Activated T-helper 17 cell treated with anti-CD3 and anti-CD28 coated beads, Interleukin-2, amount 50 U/mL, for 72 hours (primary cell): ENCODE measurements around the gene PLXNB3. TPM values are rescaled to one million over a fixed set of nuclear protein-coding genes. Genes with fewer than 3 reads are reported as not detected.
"Not testable (repeated sequence)": the region's sequence is repeated elsewhere in the genome, so short reads cannot be mapped to it uniquely, and the experiment has no call there.

Experiments used
- ATAC-seq: fragments of 150-1000 bp; cut with Tn5 transposase; replicated peaks from 2 replicates; pipeline ENCODE4 v1.10.0; 2021; ENCODE audit warnings: mild to moderate bottlenecking, moderate library complexity
- H3K27ac Mint-ChIP-seq: one replicate; pipeline ENCODE4 v1.8.0; 2022; ENCODE audit warnings: mixed read lengths
- H3K27me3 Mint-ChIP-seq: one replicate; pipeline ENCODE4 v1.8.0; 2022; ENCODE audit warnings: mixed read lengths
- H3K36me3 Mint-ChIP-seq: one replicate; pipeline ENCODE4 v1.8.0; 2022; ENCODE audit warnings: low read depth, mild to moderate bottlenecking, mixed read lengths
- H3K4me1 Mint-ChIP-seq: one replicate; pipeline ENCODE4 v1.8.0; 2022; ENCODE audit warnings: mixed read lengths
- H3K4me3 Mint-ChIP-seq: one replicate; pipeline ENCODE4 v1.8.0; 2022; ENCODE audit warnings: mild to moderate bottlenecking, mixed read lengths
- H3K9me3 Mint-ChIP-seq: one replicate; pipeline ENCODE4 v1.8.0; 2022; ENCODE audit warnings: mixed read lengths
- total RNA-seq, 2 donors: library from RNA; stranded (reverse); gene quantifications; one replicate each; pipeline ENCODE4 v1.2.3, GENCODE V29; 2022

The PLXNB3 gene
- total RNA-seq, 2 donors from 2014 or later, result 0.45 to 7.9 TPM

GRCh38 chrX:153739754-153740486 lies 24.1 kb upstream of the PLXNB3 start:
- peak; percentile 87 for ATAC-seq
- H3K4me1 Mint-ChIP-seq, result peaks cover 8% of the 10 kb centered on the region
- H3K36me3 Mint-ChIP-seq, result no peaks in the 10 kb centered on the region
- H3K27me3 Mint-ChIP-seq, result no peaks in the 10 kb centered on the region
- H3K4me3 Mint-ChIP-seq, result peak overlapping the region; percentile 84
- no peaks in the 10 kb centered on the region for H3K9me3 Mint-ChIP-seq
- H3K27ac Mint-ChIP-seq, result peak overlapping the region; percentile 79

- Mint-ChIP-seq H3K27me3 (no peaks in the 10 kb centered on the region), H3K9me3 (no peaks in the 10 kb centered on the region), H3K27ac (peak overlapping the region; percentile 79), H3K4me1 (peaks cover under 1% of the 10 kb centered on the region), H3K4me3 (peak overlapping the region; percentile 84), H3K36me3 (no peaks in the 10 kb centered on the region)
- ATAC-seq, result peak; percentile 44
Observed at GRCh38 chrX:153740631-153741222, 23.3 kb upstream of the PLXNB3 start.

- Mint-ChIP-seq H3K27me3 (no peaks in the 10 kb centered on the region), H3K27ac (peak overlapping the region; percentile 72), H3K4me3 (peak overlapping the region; percentile 84), H3K4me1 (peaks cover 4% of the 10 kb centered on the region), H3K9me3 (no peaks in the 10 kb centered on the region), H3K36me3 (no peaks in the 10 kb centered on the region)
- no peak for ATAC-seq
Observed at GRCh38 chrX:153741446-153741845, 22.6 kb upstream of the PLXNB3 start.

GRCh38 chrX:153742111-153742510 lies 21.9 kb upstream of the PLXNB3 start:
- not testable (repeated sequence) for ATAC-seq, H3K4me1 Mint-ChIP-seq, H3K27ac Mint-ChIP-seq, H3K9me3 Mint-ChIP-seq, H3K36me3 Mint-ChIP-seq, H3K27me3 Mint-ChIP-seq
- peak overlapping the region; percentile 84 for H3K4me3 Mint-ChIP-seq

GRCh38 chrX:153742796-153743467 lies 21.1 kb upstream of the PLXNB3 start:
- not testable (repeated sequence) for H3K9me3 Mint-ChIP-seq, ATAC-seq, H3K27ac Mint-ChIP-seq, H3K27me3 Mint-ChIP-seq, H3K36me3 Mint-ChIP-seq, H3K4me1 Mint-ChIP-seq, H3K4me3 Mint-ChIP-seq

- not testable (repeated sequence) for H3K27ac Mint-ChIP-seq, H3K27me3 Mint-ChIP-seq, H3K4me1 Mint-ChIP-seq, H3K36me3 Mint-ChIP-seq, H3K4me3 Mint-ChIP-seq, ATAC-seq, H3K9me3 Mint-ChIP-seq
Observed at GRCh38 chrX:153743468-153744209, 20.4 kb upstream of the PLXNB3 start.

- Mint-ChIP-seq H3K4me3 (peak overlapping the region; percentile 27), H3K27me3 (no peaks in the 10 kb centered on the region), H3K9me3 (no peaks in the 10 kb centered on the region), H3K36me3 (no peaks in the 10 kb centered on the region), H3K27ac (no peak overlapping the region), H3K4me1 (peaks cover 4% of the 10 kb centered on the region)
- no peak for ATAC-seq
Observed at GRCh38 chrX:153744210-153745066, 19.6 kb upstream of the PLXNB3 start.

GRCh38 chrX:153745067-153745433 lies 19.0 kb upstream of the PLXNB3 start:
- not testable (repeated sequence) for H3K4me1 Mint-ChIP-seq, ATAC-seq, H3K27ac Mint-ChIP-seq, H3K27me3 Mint-ChIP-seq, H3K36me3 Mint-ChIP-seq, H3K9me3 Mint-ChIP-seq
- H3K4me3 Mint-ChIP-seq, result peak overlapping the region; percentile 27

GRCh38 chrX:153746359-153746758 lies 17.7 kb upstream of the PLXNB3 start:
- Mint-ChIP-seq H3K4me1 (peaks cover 4% of the 10 kb centered on the region), H3K4me3 (no peak overlapping the region), H3K27me3 (no peaks in the 10 kb centered on the region), H3K36me3 (no peaks in the 10 kb centered on the region), H3K27ac (no peak overlapping the region), H3K9me3 (no peaks in the 10 kb centered on the region)
- ATAC-seq, result no peak

GRCh38 chrX:153746991-153747390 lies 17.1 kb upstream of the PLXNB3 start:
- not testable (repeated sequence) for ATAC-seq, H3K4me1 Mint-ChIP-seq, H3K4me3 Mint-ChIP-seq, H3K36me3 Mint-ChIP-seq, H3K27me3 Mint-ChIP-seq, H3K27ac Mint-ChIP-seq, H3K9me3 Mint-ChIP-seq

- not testable (repeated sequence) for H3K4me3 Mint-ChIP-seq, H3K27me3 Mint-ChIP-seq
Observed at GRCh38 chrX:153749017-153749416, 15.0 kb upstream of the PLXNB3 start.

GRCh38 chrX:153750127-153750774 lies 13.8 kb upstream of the PLXNB3 start:
- Mint-ChIP-seq H3K36me3 (no peaks in the 10 kb centered on the region), H3K4me3 (no peak overlapping the region), H3K27ac (no peak overlapping the region), H3K9me3 (no peaks in the 10 kb centered on the region), H3K27me3 (no peaks in the 10 kb centered on the region), H3K4me1 (peaks cover 4% of the 10 kb centered on the region)
- no peak for ATAC-seq

More at GRCh38 chrX:153749017-153749416, 15.0 kb upstream of the PLXNB3 start:
- not testable (repeated sequence) for H3K9me3 Mint-ChIP-seq, H3K27ac Mint-ChIP-seq, H3K4me1 Mint-ChIP-seq, H3K36me3 Mint-ChIP-seq, ATAC-seq

GRCh38 chrX:153755136-153755535 lies 8.9 kb upstream of the PLXNB3 start:
- Mint-ChIP-seq H3K27ac (no peak overlapping the region), H3K4me3 (no peak overlapping the region), H3K4me1 (no peaks in the 10 kb centered on the region), H3K9me3 (no peaks in the 10 kb centered on the region), H3K27me3 (no peaks in the 10 kb centered on the region), H3K36me3 (no peaks in the 10 kb centered on the region)
- no peak for ATAC-seq
